Measurements from ENCODE around the gene ARMC3.

GRCh38 chr10:22931948-22932347, 4.1 kb downstream of the ARMC3 start:
- TF ChIP-seq CTCF (IDR thresholded peaks at IDR 0.05; ENCODE audit: insufficient read depth, low read length) (no peak), GABPA (IDR thresholded peaks at IDR 0.05; ENCODE audit: low read depth) (no peak)

All from HL-60 (cell line).